ENCODE data around the gene ROS1.
"Not testable (repeated sequence)": the region's sequence is repeated elsewhere in the genome, so short reads cannot be mapped to it uniquely, and the experiment has no call there.

Gene ROS1

GRCh38 chr6:117381749-117382148 is 44.0 kb downstream of the ROS1 start:
- no peak for DNase-seq (ENCODE audit: low read depth in 2 of 2)

- DNase-seq (ENCODE audit: low read depth in 2 of 2) = no peak
These were observed 45.4 kb downstream of the ROS1 start for GRCh38 chr6:117380298-117380697.

GRCh38 chr6:117375446-117375845 is 50.3 kb downstream of the ROS1 start:
- no peak for DNase-seq (ENCODE audit: low read depth in 2 of 2)

GRCh38 chr6:117373211-117373813 is 52.4 kb downstream of the ROS1 start:
- DNase-seq (ENCODE audit: low read depth in 2 of 2) = no peak

- DNase-seq (ENCODE audit: low read depth in 2 of 2) = not testable (repeated sequence)
These were observed 53.5 kb downstream of the ROS1 start for GRCh38 chr6:117372289-117372688.

- DNase-seq (ENCODE audit: low read depth in 2 of 2) = no peak
These were observed 54.2 kb downstream of the ROS1 start for GRCh38 chr6:117371492-117371891.

- DNase-seq (ENCODE audit: low read depth in 2 of 2) = no peak
These were observed 66.2 kb downstream of the ROS1 start for GRCh38 chr6:117359581-117359980.

- DNase-seq (ENCODE audit: low read depth in 2 of 2) = no peak
These were observed 71.1 kb downstream of the ROS1 start for GRCh38 chr6:117354671-117355070.

- DNase-seq (ENCODE audit: low read depth in 2 of 2) = no peak
These were observed 73.2 kb downstream of the ROS1 start for GRCh38 chr6:117352466-117353081.

- DNase-seq (ENCODE audit: low read depth in 2 of 2) = no peak
These were observed 74.2 kb downstream of the ROS1 start for GRCh38 chr6:117351521-117351920.

GRCh38 chr6:117346142-117346930 is 79.4 kb downstream of the ROS1 start:
- no peak for DNase-seq (ENCODE audit: low read depth in 2 of 2)

GRCh38 chr6:117345292-117345610 is 80.5 kb downstream of the ROS1 start:
- DNase-seq (ENCODE audit: low read depth in 2 of 2) = no peak

GRCh38 chr6:117344444-117345291 is 81.1 kb downstream of the ROS1 start:
- no peak for DNase-seq (ENCODE audit: low read depth in 2 of 2)

- DNase-seq (ENCODE audit: low read depth in 2 of 2) = no peak
These were observed 87.2 kb downstream of the ROS1 start for GRCh38 chr6:117338567-117338966.

GRCh38 chr6:117329926-117330325 is 95.8 kb downstream of the ROS1 start:
- DNase-seq (ENCODE audit: low read depth in 2 of 2) = no peak

- DNase-seq (ENCODE audit: low read depth in 2 of 2) = no peak
These were observed 97.2 kb downstream of the ROS1 start for GRCh38 chr6:117328500-117328899.

GRCh38 chr6:117328005-117328389 is 97.7 kb downstream of the ROS1 start:
- no peak for DNase-seq (ENCODE audit: low read depth in 2 of 2)

- DNase-seq (ENCODE audit: low read depth in 2 of 2) = no peak
These were observed 98.4 kb downstream of the ROS1 start for GRCh38 chr6:117327149-117328004.

GRCh38 chr6:117326396-117326795 is 99.3 kb downstream of the ROS1 start:
- DNase-seq (ENCODE audit: low read depth in 2 of 2) = no peak

GRCh38 chr6:117317261-117317660 is 108.5 kb downstream of the ROS1 start:
- DNase-seq (ENCODE audit: low read depth in 2 of 2) = no peak

GRCh38 chr6:117311726-117312125 is 114.0 kb downstream of the ROS1 start:
- no peak for DNase-seq (ENCODE audit: low read depth in 2 of 2)
